ENCODE data around the gene EPHX1. TPM values are rescaled to one million over a fixed set of nuclear protein-coding genes. Genes with fewer than 3 reads are reported as not detected.

EPHX1 gene
- total and polyA plus RNA-seq, 10 of the 15 experiments (the other 5 are each of a cell fraction or from before 2014, with no cell fraction given), result 0.33 to 2.9 (median 0.78) TPM; not detected in 2

DNA sequence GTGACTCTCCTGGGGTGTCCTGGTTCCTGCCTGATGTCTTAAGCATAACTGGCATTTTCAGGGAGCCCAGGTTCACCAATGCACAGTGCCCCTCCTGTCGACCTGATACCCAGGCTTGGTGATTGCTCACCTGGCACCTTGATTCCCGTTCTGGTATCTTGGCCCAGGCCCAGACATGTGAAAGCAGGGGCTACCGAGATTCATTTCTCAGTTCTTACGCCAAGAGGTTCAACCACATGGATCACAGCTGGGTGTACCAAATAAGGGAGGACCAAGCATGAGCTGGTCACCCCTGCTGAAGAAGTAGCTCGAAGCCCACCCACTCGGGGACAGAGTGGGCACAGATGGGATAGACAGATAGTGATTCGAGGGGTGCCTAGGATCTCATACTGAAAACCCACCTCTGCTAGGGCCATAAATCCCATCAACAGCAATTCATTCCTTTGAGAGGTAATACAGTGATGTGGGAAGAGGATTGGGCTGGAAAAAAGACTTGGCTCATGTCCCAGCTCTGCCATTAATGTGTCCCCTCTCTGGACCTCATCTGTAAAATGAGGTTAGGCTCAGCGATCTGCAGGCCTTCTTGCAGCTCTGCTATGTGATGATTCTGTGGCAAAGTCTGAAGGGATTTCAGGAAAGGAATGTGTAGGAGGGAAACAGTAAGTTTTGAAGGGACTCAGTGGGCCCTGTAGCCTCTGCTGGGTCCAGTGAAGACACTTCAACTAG lies 2.7 kb downstream of the EPHX1 start (continued):
- TF ChIP-seq SIX5 (IDR thresholded peaks at IDR 0.05; ENCODE audit: low read depth, low read length, severe bottlenecking), result no peak
- no peak for TF ChIP-seq ESRRA (IDR thresholded peaks at IDR 0.05; ENCODE audit: low read length)
- TF ChIP-seq POLR2AphosphoS5 (IDR thresholded peaks at IDR 0.05; ENCODE audit: low read length), result no peak
- TF ChIP-seq, protein P1, sequence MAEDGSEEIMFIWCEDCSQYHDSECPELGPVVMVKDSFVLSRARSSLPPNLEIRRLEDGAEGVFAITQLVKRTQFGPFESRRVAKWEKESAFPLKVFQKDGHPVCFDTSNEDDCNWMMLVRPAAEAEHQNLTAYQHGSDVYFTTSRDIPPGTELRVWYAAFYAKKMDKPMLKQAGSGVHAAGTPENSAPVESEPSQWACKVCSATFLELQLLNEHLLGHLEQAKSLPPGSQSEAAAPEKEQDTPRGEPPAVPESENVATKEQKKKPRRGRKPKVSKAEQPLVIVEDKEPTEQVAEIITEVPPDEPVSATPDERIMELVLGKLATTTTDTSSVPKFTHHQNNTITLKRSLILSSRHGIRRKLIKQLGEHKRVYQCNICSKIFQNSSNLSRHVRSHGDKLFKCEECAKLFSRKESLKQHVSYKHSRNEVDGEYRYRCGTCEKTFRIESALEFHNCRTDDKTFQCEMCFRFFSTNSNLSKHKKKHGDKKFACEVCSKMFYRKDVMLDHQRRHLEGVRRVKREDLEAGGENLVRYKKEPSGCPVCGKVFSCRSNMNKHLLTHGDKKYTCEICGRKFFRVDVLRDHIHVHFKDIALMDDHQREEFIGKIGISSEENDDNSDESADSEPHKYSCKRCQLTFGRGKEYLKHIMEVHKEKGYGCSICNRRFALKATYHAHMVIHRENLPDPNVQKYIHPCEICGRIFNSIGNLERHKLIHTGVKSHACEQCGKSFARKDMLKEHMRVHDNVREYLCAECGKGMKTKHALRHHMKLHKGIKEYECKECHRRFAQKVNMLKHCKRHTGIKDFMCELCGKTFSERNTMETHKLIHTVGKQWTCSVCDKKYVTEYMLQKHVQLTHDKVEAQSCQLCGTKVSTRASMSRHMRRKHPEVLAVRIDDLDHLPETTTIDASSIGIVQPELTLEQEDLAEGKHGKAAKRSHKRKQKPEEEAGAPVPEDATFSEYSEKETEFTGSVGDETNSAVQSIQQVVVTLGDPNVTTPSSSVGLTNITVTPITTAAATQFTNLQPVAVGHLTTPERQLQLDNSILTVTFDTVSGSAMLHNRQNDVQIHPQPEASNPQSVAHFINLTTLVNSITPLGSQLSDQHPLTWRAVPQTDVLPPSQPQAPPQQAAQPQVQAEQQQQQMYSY (CRISPR knock-in tag; IDR thresholded peaks at IDR 0.05), result no peak
- TF ChIP-seq IRF4 (IDR thresholded peaks at IDR 0.05; ENCODE audit: low read depth, low read length), result no peak
- no peak for TF ChIP-seq RB1 (IDR thresholded peaks at IDR 0.05; ENCODE audit: borderline replicate concordance)
- TF ChIP-seq NRF1 (conservative IDR thresholded peaks at IDR 0.05; ENCODE audit: low read depth, low read length), result no peak
- TF ChIP-seq SREBF2 (IDR thresholded peaks at IDR 0.05; ENCODE audit: low read length), result no peak
- TF ChIP-seq ZNF207 (IDR thresholded peaks at IDR 0.05; ENCODE audit: borderline replicate concordance), result no peak
- TF ChIP-seq FOXK2 (IDR thresholded peaks at IDR 0.05), result no peak
